Gastrocnemius medialis (tissue), 4 donors: ENCODE data around the gene LRRC4C.

ENCODE experiments used
- CTCF ChIP-seq, 5 experiments: fragments of 450-650 bp in 3 of 5; fragments of 200-600 bp in 2 of 5; sonication (generic) in 2 of 5; IDR thresholded peaks in 4 of 5; conservative IDR thresholded peaks in 1 of 5; 1 replicate in 4 of 5; 2 replicates in 1 of 5; pipeline ENCODE4 v1.5.1; 2016 to 2019; ENCODE audit warnings: antibody characterized with exemption in 5 of 5, mild to moderate bottlenecking in 3 of 5, moderate library complexity in 3 of 5
- POLR2A ChIP-seq, 2 donors: fragments of 450-650 bp; IDR thresholded peaks; one replicate each; pipeline ENCODE4 v1.6.1; 2017; ENCODE audit warnings: antibody characterized with exemption in 2 of 2, mild to moderate bottlenecking in 2 of 2, moderate library complexity in 2 of 2

DNA sequence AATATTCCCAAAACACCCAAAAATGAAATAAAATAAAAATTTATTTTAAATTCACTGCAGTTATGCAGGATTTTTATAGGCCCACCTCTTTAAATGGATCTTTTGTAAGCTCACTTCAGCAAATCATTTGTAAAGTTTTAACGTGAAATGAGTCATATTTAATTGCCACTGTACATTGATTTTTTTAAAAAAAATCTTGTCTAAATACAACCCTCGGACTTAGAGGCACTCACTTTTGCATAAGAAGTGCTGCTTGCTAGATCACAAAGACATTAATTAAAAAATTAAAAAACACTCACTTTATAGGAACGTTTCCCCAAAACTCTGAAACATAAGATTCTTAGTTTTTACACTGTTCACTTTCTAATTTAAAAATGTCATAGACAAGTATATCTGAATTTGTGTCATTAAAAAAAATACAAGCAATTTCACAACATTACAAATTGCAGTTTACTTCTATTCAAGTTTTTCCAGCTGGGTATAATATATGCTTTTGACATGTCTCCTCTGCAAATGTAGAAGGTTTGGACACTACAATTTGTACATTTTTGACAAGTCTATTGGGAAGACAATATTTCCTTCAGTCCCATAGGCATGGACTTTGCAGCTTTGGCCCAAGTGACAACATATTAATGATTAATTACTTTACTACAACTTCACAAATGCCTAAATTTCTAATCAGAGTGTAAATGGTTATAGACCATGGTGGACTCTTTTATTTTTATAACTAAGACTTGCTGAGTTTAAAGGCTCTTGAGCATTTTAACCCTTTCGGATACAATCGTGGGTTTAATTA, 1088.4 kb downstream of the LRRC4C start:
- TF ChIP-seq CTCF (IDR thresholded peaks at IDR 0.05 in 4 of 5, conservative IDR thresholded peaks at IDR 0.05 in 1 of 5) (no peak), POLR2A (IDR thresholded peaks at IDR 0.05) (no peak)
